Mesenteric fat pad (tissue), 1 donor: ENCODE measurements around the gene PIGO. TPM values are rescaled to one million over a fixed set of nuclear protein-coding genes. Genes with fewer than 3 reads are reported as not detected.

Source experiments
- DNase-seq: peaks from one replicate; pipeline ENCODE4 v3.0.0-alpha.2; 2020; ENCODE audit warnings: low spot score
- total RNA-seq: library from RNA; stranded (reverse); fragmentation: NEBNext Ultra II Directional; extraction: Animal tissue kit (Norgen Biotek cat#: 25700); gene quantifications from one replicate; pipeline ENCODE4 v1.2.1, GENCODE V29; 2021
- donor health status: DM: yes; HTN: yes; CAD: no.

PIGO gene
- total RNA-seq, 1 donor from 2014 or later: 15.2 TPM

DNA sequence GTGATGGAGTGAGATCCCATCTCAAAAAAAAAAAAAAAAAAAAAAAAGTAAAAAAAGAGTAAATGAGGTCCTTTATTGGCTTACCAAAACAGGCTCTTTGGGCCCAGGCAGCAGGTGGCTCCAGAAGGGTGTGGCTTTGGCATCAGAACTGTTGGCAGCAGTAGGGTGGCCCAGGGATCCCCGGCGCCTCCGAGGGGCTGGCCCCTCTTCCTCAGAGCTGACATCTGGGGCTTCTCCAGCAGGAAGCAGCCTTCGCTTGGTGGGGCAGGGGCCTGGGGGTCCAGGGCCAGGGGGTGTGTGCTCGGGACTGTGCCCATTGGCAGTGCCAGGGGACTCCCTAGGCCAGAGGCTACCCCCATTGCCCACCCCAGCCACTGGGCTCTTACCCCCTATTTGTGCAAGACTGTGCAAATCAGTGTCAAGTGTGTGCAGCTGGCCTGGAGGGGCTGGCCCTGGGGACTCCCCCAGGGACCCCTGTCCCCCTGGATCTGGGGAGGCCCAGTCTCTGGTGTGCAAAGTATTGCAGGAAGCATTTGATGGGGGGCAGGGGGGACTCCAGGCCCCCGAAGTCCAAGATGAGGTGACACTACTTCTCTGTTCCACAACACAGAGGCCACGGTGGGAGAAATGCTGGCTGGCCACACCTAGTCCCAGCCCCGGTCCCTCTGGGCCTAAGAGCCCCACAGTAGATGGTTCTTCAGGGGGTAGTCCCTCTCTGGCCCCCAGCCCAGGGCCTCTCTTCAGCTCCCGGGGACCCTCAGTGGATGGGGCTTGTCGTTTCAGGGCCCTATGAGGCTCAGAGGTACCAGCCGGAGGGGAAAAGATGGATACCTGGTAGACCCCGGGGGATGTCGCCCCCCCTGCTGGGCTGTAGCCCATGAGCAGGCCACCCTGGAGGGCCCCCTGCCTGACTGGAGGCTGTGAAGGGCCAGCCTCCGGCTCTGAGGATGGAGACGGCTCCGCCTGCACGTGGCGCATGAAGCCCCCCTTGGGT lies 11.2 kb upstream of the PIGO start:
- peak; percentile 86 for DNase-seq

DNA sequence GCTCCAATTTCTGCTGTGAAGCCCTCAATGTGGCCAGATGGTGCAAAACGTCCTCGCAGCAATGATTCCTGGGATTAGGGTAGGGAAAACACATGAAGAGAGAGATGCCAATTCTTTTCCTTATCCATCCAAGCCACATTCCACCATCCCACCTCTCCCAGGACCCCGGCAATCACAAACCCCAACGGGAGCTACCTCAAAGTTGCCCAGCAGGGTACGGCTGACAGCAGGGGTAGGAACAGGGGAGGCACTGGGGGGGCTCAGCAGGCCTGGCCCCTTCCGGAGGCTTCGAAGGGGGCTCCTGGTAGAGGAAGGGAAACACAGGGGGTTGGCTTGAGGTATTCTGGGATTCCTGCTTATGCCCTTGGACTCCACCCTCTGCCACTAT lies 9.9 kb upstream of the PIGO start:
- DNase-seq: no peak

DNA sequence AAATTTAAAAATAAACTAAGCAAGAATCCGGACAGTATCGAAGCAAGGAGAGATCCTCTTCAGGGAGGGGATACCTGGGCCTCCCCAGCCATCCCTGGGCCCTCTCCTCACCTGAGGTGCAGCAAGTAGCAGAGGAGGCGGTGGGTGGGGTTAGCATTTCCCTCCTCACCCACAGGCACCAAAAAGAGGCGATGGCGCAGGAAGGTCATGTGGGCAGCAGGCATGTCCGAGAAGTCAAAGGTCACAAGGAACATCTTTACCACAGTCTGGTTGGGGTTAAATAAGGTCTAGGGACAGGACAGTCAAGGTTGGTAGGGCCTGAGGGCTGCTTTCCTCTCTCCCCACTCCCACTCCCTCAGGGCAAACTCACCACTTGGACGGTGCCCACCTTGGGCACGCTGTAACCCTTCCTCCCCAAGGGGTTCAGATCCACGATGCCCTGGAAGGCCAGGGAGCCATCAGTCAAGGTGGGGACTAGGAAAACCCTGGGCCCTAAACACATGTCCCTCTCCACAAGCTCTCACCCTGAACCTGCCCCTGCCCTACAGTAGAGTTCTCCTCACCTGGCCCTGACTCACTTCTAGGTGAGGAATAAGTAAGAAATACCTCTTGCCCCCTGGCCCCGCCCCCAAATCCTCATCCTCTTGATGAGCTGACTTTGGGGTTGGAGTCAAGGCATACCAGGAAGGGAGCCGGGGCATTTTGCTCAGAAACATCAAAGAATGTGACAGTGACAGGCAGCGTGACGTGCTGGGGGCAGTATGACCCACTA lies 9.4 kb upstream of the PIGO start:
- no peak for DNase-seq

DNA sequence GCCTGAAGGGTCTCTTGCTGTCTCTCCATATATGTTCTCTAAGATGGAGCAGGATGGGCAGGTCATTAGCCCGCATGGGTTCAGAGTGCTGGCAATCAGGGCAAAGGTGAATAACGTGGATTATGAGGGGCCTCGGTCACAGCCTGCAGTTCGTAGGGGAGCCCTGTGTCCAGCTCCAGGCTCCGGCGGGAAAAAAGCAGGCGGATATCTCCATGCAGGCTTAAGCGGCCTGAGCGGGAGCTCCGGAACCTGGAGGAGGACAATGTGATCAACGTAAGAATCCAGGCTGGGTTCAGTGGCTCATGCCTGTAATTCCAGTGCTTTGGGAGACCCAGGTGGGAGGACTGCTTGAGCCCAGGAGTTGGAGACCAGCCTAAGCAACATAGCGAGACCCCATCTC lies 8.7 kb upstream of the PIGO start:
- no peak for DNase-seq

DNA sequence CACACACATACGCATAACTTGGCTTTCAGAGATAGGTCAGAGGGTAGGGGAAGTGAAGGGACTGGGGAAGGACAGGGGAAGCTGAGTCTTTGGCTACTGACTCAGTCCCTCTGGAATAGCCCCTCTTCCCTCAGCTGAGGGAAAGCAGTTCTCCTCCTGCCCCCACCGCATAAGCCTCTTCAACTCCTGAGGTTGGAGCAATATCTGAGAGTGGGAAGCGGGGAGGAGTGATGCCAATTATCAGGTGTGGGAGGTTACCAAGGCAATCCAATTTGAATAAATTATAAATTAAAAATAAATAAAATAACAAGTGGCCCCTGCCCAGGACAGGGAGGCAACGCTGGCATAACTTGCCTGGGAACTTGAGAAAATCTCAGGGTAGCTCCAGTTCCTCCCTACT lies 8.2 kb upstream of the PIGO start:
- no peak for DNase-seq

DNA sequence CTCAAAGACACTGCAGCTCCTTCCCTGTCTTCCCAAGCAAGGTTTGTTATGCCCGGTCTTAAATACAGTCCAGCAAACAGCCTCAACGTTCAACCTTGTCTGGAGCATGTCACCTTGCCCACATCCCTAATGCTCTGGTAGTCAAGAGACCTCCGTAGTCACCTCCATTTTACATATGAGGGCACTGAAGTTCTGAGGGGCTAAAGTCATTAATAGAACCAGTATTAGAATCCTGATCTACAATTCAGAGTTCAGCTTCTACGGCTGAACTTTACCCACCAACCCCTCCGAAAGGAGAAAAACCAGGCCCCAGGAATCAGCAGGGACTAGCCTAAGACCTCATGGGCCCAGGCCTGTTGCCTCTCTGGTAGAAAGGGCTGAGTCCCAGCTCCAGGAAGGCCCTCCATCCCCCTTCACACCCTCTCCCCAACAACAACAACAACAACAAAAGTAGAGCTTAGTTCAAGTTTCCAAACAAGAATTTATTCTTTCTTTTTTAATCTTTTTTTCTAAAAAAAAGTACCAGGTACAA lies 7.3 kb upstream of the PIGO start:
- DNase-seq: no peak

DNA sequence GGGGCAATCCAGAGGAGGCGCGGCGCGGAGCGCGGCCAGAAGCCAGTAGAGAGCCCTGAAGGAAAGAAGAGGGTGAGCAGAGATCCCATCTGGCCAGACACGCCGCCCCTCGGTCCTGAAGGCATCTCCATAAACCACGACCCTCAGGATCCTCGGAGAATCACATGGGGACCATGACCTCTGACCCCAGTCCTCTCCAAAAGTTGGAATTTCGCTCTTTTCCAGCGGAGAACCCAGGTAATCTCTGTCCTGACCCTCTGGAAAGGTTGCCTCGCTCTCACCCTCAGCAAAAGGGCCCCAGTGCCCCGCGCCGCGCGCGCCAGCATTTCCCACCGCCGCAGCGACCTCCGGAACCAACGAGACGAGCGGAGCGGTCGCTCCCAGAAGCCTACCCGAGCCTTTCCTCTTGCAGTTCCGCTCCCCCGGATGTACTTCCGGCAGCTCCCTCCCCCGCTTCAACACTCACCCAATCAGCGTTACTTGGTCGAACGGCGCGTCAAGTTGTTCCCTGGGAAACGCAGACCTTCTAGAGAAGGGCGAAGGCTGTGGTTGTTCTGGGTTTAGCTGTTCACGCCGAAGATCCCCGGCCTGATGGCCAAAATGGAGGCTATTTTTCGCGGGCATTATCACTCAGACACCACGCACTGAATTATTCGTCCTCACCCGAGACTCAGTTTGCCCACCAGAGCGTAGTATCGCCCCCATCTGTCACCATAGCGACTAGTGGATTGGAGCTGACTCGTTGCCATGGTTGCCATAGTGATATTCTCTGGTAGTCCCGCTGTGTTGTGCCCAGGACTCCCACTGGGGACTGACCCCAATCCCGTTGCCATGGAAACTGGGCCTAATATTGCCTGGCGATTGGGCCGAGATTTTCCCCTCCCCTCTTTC lies 6.6 kb upstream of the PIGO start, which contains the start of gene STOML2:
Gene STOML2, minus strand, starts transcription at position 363 of the 891 bp plus-strand sequence. Its CDS starts 37 bp downstream, at position 326.
- peak; percentile 94 for DNase-seq

DNA sequence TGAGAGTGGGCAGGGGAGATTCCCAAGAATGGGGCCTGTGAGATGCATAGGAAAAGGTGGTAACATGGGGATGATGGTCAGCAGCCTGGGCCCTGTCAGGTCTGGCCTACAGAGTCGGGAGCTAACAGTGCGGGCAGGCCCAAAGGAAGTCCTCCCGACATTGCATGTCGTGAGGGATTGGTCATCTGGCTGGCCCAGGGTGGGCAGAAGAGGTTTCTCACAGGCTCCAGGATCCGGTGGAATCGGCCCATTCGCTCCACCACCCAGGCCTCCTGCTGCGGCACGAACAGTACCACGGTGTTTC lies 6.0 kb upstream of the PIGO start:
- DNase-seq: no peak

DNA sequence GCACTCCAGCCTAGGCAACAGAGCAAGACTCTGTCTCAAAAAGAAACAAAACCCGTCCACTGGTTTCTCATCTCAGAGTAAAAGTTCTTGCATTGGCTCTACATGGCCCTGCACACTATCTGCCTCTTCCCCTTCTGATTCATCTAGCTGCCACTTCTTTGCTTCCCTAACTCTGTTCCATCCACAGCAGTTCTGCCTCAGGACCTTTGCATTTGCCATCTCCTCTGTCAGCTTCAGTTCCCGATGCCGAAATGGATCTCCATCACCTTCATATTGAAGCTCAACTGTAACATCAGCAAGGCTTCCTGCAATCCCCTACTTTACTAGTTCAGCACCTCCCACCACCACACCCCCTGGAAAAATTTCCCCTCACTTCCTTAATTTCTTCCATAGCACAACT lies 1.2 kb upstream of the PIGO start:
- no peak for DNase-seq

DNA sequence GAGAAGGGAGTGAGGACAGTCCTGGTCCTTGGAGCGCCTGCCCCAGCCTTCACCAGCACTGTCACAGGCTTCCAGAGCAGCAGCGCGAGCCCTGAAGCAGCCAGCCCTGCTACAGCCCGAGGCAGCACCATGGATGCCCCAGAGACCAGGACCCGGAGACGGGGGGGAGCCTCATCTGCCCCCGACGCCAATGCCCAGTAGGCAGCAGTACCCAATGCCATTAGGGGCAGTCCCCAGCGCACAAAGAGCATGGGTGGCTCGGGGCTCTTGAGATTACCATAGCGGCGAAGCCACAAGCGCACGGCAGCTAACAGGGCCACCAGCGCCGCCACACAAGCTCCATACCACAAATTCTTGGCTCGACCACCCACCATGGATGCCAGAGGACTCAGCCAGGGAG lies 4.9 kb downstream of the PIGO start:
- no peak for DNase-seq

DNA sequence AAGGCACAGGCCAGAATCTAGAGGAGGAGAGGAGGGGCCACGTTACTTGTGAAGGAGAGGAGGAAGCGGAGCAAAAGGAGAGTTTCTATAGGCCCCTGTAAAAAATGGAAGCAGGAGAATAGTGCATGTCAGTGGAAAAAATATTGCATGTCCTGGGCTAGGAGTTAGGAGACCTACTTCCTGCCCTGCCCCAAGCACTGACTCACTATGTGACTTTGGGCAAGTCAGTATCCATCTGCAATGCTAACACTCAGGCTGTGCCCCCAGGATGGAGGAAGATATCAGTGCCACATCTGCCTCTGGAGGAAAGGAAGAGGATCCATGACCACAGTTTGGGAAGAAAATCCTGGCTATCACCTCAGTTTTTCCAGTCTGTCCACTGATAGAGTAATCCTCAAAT lies 7.0 kb downstream of the PIGO start:
- DNase-seq: no peak

DNA sequence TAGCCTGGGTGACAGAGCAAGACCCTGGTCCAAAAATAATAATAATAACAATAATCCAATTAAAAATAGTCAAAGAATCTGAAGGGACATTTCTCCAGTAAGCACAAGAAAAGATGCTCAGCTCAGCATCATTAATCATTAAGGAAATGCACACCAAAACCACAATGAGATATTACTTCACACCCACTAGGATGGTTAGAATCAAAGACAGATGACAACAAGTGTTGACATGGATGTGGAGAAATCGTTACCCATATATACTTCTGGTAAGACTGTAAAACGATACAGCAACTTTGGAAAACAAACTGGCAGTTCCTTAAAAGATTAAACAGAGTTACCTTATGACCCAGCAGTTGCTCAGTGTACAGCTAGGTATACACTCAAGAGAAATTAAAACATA lies 11.3 kb downstream of the PIGO start:
- DNase-seq: no peak

DNA sequence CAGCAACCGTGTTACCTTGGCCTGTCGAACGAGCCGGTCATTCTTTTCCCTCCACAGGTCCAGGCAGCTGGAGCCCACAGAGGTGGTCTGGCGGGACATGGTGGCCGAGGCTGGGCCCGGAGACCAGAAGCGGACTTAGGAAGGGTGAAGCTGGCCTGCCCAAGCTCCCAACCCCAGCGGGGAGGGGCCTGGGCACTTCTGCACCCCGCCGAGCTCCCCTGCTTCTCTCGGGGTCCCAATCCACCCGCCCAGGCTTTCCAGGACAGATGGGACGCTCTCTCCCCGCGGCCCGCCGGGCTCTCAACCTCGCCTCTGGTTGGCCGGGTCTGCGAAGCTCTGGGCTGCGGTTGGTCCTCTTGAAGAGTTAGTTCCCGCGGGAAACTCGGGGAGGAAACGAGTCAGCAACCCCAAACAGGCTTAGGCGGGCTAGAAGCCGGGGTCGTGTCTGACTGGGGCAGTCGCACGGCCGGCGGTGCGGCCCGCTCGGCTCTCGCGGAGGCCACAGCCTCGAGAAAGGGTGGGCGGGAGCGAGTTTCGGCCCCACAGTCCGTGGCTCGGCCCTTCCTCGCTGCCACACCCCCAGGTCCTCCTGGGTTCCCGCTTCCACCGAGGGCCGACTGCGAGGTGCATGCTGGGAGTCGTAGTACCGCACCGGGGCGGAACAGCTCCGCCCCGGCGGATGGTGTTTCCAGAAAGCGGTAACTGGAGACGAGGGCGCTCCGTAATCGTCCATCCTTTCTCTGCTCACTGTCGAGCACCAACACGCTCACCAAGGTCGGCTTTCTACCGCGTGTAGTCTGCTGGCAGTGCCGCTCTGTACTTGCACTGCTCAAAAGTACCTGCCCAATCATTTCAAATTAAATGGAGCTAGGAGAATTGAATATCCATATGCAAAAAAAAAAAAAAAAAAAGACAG lies 16.7 kb downstream of the PIGO start, which contains the start of gene FANCG:
Gene FANCG, minus strand, starts transcription at position 517 of the 916 bp plus-strand sequence. Its CDS starts 418 bp downstream, at position 99.
- DNase-seq: peak; percentile 96

DNA sequence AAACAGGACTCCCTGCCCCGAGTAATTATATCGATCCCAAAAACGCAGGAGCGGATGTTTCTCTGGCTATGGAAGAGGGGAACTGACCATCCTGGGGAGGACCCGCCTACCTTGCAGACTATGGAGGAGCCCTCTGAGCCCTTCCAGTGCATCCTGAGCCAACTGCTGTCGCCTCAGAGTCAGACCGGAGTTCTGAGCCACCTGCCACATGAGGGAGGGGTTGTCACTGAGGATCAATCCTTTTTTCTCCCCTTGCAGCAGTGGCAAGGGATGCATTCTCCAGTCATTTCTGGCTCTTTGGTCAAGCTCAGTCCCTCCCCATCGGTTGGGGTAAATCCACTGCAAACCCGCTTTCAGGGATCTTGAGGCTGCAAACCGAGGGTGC lies 17.4 kb downstream of the PIGO start:
- DNase-seq: no peak

DNA sequence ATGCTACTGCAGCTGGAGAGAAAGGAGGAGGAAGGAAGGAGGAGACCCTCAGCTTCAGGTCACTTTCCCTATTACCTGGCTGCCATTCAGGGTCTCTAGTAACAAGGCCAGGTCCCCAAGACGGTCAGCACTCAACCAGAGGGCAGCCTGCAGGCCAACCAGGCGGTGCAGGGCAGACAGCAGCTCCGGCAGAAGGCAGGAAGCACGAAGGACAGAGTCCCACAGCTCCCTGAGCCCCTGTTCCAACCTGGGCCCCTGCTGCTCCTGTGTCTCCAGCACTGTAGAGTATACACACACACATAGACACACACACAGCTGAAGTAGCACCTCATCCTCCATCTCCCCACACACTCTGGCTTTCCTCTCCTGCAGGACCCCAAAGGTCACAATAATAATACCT lies 18.3 kb downstream of the PIGO start:
- DNase-seq: peak; percentile 82

DNA sequence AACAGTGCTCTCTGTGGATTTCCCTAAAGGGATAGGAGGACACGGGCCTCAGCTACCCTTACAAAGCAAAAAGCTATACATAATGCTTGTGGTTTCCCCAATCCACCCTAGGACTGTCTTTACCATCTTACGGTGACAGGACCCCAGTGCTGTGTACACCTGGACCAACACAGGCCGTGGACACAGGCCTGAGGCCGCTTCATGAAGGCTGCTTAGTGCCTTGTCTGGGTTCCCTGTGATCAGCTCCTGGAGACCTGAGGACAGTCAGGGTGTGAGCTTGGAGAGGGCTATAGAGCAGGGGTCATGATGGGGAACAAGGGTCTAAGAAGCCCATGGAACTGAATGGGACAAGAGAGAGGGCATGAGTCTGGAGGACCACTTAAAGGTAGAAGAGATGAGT lies 19.5 kb downstream of the PIGO start:
- peak; percentile 45 for DNase-seq

DNA sequence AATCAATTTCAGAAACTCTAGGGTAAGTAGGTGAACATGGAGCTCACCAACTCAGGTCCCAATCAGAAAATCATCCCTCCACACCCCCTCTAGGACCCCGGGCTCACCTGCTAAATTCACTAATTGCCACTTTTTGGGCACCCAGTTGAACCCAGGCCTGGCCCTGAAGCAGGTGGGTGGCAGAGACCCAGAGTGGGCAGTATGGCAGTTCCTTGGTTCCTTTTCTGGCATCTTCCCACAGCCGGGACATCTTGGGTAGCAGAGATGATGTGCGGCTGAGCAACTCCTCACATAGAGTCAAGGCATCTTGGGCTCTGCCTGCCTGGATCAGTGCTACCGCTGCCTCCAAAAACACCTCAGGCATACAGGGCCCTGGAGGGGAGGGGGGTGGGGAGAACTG lies 21.0 kb downstream of the PIGO start:
- DNase-seq: peak; percentile 76

DNA sequence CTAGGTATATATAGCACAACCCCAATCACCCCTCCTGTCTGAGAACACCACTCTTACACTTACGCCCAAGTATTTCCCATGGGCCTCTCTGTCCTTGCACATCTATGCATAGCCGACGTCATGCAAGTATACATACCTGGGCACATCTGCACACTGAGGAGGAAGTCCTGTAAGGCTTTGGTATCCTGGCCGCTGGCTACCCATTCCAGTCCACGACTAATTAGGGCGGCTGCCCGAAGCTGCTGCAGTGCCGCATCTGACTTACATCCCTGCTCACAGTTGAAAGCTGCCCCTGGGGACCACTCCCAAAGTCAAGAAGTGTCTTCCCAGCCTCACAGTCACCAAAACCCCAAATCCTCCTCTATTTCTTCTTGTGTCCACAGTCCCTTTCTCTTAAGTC lies 21.6 kb downstream of the PIGO start:
- peak; percentile 78 for DNase-seq

DNA sequence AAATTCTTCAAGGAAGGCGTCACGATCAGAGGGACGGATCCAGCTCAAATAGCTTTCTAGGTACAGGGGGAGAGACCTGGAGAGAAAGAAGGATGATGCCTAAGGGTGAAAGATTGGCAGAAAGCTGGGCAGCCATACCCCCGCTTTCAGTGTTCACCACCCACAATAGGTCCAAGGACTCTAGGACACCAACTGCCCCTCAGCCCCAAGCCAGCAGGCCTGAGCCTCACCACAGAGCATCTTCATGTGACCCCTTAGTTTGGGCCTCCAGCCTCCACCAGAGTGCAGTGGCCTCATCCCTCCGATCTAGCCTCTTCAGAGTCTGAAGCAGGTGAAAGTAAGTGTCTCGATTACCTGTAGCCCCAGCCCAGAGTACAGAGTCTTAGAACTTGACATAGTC lies 22.2 kb downstream of the PIGO start:
- DNase-seq: peak; percentile 18

DNA sequence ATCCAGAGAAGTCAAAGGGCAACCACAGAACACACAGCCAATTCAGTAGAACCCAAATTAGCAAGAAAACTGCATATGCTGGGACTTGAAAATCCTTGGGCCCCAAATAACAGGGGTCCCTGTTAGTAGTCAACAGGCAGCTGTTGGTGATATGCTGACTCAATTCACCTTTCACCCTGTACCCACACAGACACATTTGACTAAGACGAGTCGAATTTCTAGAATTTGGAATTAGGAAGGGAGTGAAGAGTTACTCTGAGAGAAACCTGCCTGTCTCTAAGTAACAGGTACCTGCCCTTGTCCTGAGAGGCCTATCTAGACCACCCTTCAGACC lies 23.1 kb downstream of the PIGO start:
- DNase-seq: peak; percentile 5
